Lower leg skin (tissue), 4 donors: ENCODE data around the gene TMC1. TPM values are rescaled to one million over a fixed set of nuclear protein-coding genes. Genes with fewer than 3 reads are reported as not detected.

Source experiments
- DNase-seq, 2 donors: peaks; one replicate each; pipeline ENCODE4 v3.0.0-alpha.2; 2019; ENCODE audit warnings: low spot score in 2 of 2
- H3K4me3 ChIP-seq: fragments of 200-600 bp; sonication (generic); 2 replicates; pipeline ENCODE4 v1.5.1; 2017; ENCODE audit warnings: mild to moderate bottlenecking, low read depth; ENCODE audit not compliant: poor library complexity, severe bottlenecking
- POLR2A ChIP-seq, 2 donors: fragments of 450-650 bp; IDR thresholded peaks; one replicate each; pipeline ENCODE4 v1.6.1; 2016 to 2017; ENCODE audit warnings: antibody characterized with exemption in 2 of 2, mild to moderate bottlenecking in 1 of 2, moderate library complexity in 1 of 2
- WGBS, 2 donors: methylation state at CpG; one replicate each; pipeline ENCODE4 v1.1.5; 2018; 5-methylcytosine and 5-hydroxymethylcytosine counted together
- intact Hi-C: fragments of 100-400 bp; cut with DNase I; formaldehyde crosslinking; loops from one replicate; pipeline ENCODE4 v1.15.0; 2023; ENCODE audit warnings: low total_unique reads
- total RNA-seq, 4 donors: library from RNA; depleted of rRNA; stranded (reverse); fragments of >200 nt; gene quantifications; one replicate each; pipeline ENCODE4 v1.1.0, GENCODE V29; 2016
- TF ChIP-seq, protein P1 (sequence below), 3 donors: fragments of 450-650 bp; IDR thresholded peaks; one replicate each; pipeline ENCODE4 v1.5.1; 2016; ENCODE audit warnings: antibody characterized with exemption in 3 of 3, mild to moderate bottlenecking in 3 of 3, moderate library complexity in 2 of 3

Gene TMC1
- total RNA-seq, 4 donors from 2014 or later: 0.13 to 0.46 TPM; not detected in 2

GRCh38 chr9:72775570-72775969 is 254.2 kb downstream of the TMC1 start:
- no peak overlapping the region for H3K4me3 ChIP-seq
- no peak for DNase-seq
- intact Hi-C loops: no loop called here
- TF ChIP-seq POLR2A (IDR thresholded peaks at IDR 0.05): no peak
- TF ChIP-seq, protein P1, sequence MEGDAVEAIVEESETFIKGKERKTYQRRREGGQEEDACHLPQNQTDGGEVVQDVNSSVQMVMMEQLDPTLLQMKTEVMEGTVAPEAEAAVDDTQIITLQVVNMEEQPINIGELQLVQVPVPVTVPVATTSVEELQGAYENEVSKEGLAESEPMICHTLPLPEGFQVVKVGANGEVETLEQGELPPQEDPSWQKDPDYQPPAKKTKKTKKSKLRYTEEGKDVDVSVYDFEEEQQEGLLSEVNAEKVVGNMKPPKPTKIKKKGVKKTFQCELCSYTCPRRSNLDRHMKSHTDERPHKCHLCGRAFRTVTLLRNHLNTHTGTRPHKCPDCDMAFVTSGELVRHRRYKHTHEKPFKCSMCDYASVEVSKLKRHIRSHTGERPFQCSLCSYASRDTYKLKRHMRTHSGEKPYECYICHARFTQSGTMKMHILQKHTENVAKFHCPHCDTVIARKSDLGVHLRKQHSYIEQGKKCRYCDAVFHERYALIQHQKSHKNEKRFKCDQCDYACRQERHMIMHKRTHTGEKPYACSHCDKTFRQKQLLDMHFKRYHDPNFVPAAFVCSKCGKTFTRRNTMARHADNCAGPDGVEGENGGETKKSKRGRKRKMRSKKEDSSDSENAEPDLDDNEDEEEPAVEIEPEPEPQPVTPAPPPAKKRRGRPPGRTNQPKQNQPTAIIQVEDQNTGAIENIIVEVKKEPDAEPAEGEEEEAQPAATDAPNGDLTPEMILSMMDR (IDR thresholded peaks at IDR 0.05): no peak
- WGBS, 2 donors: 78 to 81% methylated on average over 3 of the region's 3 CpGs

- no peak overlapping the region for H3K4me3 ChIP-seq
- intact Hi-C loops: no loop called here
- DNase-seq: no peak
- TF ChIP-seq POLR2A (IDR thresholded peaks at IDR 0.05): no peak
- TF ChIP-seq, protein P1 (IDR thresholded peaks at IDR 0.05): no peak
Observed at GRCh38 chr9:72779614-72780013, 258.2 kb downstream of the TMC1 start.

GRCh38 chr9:72786948-72787347 is 265.5 kb downstream of the TMC1 start:
- no peak for DNase-seq
- H3K4me3 ChIP-seq: no peak overlapping the region
- TF ChIP-seq POLR2A (IDR thresholded peaks at IDR 0.05): no peak
- intact Hi-C loops: no loop called here

DNA sequence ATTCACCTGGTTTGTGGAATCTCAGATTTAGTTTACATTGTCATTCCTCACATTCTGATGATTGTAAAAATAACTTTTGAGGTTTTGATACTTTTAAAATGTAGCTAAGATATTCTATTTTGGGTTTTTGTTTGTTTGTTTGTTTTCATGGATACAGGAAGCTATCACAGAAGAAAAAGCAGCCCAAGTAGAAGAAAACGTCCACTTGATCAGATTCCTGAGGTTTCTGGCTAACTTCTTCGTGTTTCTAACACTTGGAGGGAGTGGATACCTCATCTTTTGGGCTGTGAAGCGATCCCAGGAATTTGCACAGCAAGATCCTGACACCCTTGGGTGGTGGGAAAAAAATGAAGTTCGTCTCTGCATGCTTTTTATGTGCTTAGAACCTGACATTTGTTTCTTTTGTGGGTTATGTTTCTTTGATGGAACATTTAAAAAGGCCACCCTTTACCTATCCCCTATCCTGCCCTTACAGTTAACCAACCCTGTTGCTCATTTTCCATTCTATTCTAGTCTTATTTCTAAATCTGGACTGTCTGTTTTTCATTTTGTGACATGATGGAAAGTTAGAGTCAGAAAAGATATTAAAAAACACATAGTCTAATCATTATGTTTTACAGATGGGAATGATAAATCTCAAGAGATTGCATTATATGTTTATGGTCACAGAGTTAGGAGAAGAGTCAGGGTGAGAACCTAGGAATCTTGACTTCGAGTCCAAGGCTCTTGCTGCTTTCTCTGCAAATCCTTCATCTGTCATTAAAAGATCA is 267.7 kb downstream of the TMC1 start:
- H3K4me3 ChIP-seq: no peak overlapping the region
- WGBS, 2 donors: 28 to 38% methylated on average over 5 of the region's 5 CpGs
- TF ChIP-seq POLR2A (IDR thresholded peaks at IDR 0.05): no peak
- TF ChIP-seq, protein P1 (IDR thresholded peaks at IDR 0.05): no peak
- intact Hi-C loops: no loop called here
- no peak for DNase-seq

- 51 to 55% methylated on average over 3 of the region's 3 CpGs for WGBS, 2 donors
- no peak for DNase-seq
- intact Hi-C loops: no loop called here
Observed at GRCh38 chr9:72789885-72790284, 268.5 kb downstream of the TMC1 start.

DNA sequence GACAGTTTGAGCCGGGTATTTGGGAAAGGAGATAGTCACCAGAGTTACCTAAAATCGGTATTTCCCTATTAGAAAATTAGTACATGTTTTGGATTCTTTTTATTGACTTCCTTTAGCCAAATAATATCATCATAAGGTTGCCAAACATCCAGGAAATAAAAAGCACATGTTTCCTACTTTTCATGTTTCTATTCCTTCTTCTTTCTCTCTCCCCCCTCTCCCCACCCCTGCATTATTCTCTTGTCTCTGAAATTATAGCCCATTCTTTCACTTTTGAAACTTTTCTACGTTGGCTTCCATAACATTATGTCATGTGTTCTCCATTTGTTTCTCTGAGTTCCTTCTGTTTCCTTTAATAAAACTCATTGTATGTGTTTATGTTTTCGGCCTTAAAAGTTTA is 269.6 kb downstream of the TMC1 start:
- no peak overlapping the region for H3K4me3 ChIP-seq
- TF ChIP-seq, protein P1 (IDR thresholded peaks at IDR 0.05): no peak
- no peak for TF ChIP-seq POLR2A (IDR thresholded peaks at IDR 0.05)
- WGBS, 2 donors: 51 to 62% methylated on average over 4 of the region's 4 CpGs
- intact Hi-C loops: no loop called here
- no peak for DNase-seq

More at GRCh38 chr9:72789885-72790284, 268.5 kb downstream of the TMC1 start:
- no peak overlapping the region for H3K4me3 ChIP-seq
- TF ChIP-seq, protein P1 (IDR thresholded peaks at IDR 0.05): no peak
- TF ChIP-seq POLR2A (IDR thresholded peaks at IDR 0.05): no peak
